Occipital lobe (tissue), 2 donors: ENCODE measurements around the gene SPG11. TPM values are rescaled to one million over a fixed set of nuclear protein-coding genes. Genes with fewer than 3 reads are reported as not detected.
"Not testable (repeated sequence)": the region's sequence is repeated elsewhere in the genome, so short reads cannot be mapped to it uniquely, and the experiment has no call there.

ENCODE experiments used
- DNase-seq: peaks from one replicate; lab custom pipeline; 2025; lab: John Stamatoyannopoulos, UW
- total RNA-seq: library from RNA; depleted of rRNA; stranded (reverse); fragments of >200 nt; gene quantifications from one replicate; pipeline ENCODE4 v1.2.3, GENCODE V29; 2014

SPG11 gene
- total RNA-seq, 1 donor from 2014 or later, result 88.6 TPM

- DNase-seq, result no peak
Observed at GRCh38 chr15:44568338-44568737, 95.1 kb downstream of the SPG11 start.

DNA sequence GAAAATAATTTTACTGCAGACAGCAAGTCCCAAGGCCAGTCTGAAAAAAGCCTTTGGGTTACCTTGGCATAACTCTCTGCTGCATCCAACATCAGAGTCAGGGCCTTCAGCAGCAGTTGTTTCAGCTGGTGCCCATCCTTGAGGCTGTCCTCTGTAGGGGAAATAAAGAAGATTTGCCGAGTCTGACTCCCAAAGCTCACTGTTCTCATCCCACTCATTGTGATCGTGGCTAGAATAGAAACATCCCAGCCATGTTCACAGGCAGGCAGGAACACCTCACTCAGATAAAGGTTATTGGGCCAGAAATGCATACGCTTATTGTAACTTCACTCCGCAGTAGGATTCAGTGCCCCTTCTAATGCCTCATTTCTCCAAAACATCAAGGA is 97.3 kb downstream of the SPG11 start:
- DNase-seq, result no peak

GRCh38 chr15:44565387-44566154 is 97.9 kb downstream of the SPG11 start:
- no peak for DNase-seq

GRCh38 chr15:44560926-44561325 is 102.5 kb downstream of the SPG11 start:
- not testable (repeated sequence) for DNase-seq

DNA sequence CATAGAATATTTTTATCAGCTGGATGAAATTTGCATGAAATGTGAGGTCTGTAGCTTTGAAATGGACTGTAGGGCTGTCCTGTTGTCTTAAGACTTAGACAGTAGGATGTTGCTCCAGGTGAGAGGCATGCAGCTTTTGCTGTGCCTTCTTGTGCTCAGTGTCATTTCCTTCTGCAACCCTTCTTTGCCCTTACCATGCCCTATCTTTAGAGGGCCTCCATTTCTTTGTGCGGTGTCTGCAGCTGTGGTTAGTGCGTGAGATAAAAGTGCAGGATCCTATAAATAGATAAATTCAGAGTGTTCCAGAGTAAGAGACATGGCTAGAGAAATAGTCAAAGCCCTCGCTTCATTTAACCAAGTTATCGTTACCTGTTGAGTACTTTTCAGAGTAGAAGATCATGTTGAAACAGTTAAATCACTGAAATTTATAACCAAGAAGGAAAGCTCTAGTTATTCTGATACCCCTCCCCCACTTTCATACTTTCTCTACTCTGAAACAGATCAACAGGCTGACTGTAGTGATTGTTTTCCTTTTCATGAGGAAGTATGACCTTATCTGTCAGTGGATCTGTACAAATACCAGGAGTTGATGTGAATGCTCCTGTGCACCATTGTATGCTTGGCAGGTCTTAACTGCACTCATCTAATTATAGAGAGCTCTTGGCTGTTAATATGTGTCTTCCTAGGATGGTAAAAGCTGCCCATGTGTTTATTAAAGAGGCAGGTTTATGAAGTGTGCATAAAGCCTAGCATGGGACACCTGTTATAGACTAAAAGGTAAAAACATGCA is 108.3 kb downstream of the SPG11 start:
- no peak for DNase-seq

DNA sequence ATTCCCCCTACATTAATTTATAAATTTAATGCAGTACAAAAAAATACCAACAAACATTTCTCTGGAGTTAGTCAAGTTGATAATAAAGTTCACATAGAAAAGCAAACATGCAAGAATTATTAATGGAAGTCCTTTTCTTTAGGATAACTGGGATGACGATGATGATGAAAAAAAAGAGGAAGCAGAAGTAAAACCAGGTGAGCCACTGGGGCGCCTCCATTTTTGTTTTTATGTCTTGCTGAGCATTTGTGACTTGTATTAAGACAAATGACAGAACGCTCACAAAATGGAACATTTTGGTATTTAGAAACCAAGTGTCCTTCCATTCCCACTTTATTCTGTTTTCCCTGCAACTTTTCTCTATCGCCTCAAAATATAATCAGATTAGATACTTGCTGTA is 112.7 kb downstream of the SPG11 start:
- DNase-seq, result no peak

DNA sequence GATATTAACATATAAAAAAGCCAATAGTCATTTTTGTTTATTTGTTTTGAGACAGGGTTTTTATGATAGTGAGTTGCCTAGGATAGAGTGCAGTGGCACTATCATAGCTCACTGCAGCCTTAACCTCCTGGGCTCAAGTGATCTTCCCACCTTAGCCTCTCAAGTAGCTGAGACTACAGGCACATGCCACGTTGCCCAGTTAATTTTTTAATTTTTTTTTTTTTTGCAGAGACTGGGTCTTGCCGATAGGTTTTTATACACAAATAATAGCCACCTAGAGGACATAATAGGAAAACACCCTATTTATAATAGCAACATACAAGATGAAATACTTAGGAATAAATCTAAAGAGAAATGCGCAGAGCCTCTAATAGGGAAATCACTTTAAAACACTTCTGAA is 113.2 kb downstream of the SPG11 start:
- no peak for DNase-seq

GRCh38 chr15:44549152-44549551 is 114.3 kb downstream of the SPG11 start:
- DNase-seq, result not testable (repeated sequence)

DNA sequence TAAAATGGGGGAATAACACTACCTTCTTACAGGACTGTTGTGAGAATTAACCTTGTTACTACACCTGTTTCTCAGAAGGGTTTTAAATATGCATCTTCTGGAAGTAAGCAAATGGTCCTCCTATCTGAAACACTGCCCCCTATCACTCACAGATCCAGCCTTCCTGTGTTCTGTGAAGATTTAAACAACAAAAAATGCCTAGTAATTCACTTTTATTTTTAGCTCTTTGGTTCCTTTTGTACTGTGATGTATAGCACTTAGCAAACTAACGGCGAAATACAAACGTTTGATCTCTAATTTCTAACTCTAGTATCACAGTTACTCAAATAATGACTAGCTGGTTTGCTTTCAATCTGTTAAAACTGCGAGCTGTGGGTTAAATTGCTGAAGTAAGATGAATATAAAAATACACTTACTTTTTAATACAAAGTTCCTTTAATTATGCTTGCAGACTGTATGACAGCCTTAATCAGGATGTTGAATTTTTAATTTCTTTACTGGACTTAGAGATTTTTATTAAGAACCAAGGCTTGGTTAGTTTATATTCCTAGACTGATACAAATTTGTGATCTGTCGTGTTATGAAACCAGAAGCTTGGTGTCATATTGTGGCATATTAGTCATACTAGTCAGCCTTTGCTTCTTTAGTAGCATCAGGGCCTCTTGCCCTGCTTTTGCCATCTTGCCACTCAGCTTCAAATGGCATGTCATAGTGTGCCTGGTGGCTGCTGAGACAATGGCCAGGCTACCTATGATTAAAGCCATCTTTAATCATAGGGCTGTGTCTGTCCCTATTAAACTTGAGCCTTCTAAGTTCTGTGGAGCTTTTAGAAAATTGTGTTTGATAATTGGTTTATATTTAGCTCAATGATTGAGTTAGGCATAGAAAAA is 117.3 kb downstream of the SPG11 start:
- no peak for DNase-seq

DNA sequence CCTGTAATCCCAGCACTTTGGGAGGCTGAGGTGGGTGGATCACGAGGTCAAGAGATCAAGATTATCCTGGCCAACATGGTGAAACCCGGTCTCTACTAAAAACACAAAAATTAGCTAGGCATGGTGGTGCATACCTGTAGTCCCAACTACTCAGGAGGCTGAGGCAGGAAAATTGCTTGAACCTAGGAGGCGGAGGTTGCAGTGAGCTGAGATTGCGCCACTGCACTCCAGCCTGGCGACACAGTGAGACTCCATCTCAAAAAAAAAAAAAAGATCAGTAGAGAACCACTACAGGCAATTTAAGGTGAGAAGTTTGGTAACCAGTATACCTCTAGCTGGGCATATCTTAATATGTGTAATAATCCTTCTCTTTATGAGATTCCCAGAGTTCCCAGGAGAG is 118.7 kb downstream of the SPG11 start:
- DNase-seq, result not testable (repeated sequence)

- no peak for DNase-seq
Observed at GRCh38 chr15:44542596-44542995, 120.9 kb downstream of the SPG11 start.

- no peak for DNase-seq
Observed at GRCh38 chr15:44541282-44541958, 122.0 kb downstream of the SPG11 start.

GRCh38 chr15:44537735-44538240 is 125.7 kb downstream of the SPG11 start:
- DNase-seq, result no peak

DNA sequence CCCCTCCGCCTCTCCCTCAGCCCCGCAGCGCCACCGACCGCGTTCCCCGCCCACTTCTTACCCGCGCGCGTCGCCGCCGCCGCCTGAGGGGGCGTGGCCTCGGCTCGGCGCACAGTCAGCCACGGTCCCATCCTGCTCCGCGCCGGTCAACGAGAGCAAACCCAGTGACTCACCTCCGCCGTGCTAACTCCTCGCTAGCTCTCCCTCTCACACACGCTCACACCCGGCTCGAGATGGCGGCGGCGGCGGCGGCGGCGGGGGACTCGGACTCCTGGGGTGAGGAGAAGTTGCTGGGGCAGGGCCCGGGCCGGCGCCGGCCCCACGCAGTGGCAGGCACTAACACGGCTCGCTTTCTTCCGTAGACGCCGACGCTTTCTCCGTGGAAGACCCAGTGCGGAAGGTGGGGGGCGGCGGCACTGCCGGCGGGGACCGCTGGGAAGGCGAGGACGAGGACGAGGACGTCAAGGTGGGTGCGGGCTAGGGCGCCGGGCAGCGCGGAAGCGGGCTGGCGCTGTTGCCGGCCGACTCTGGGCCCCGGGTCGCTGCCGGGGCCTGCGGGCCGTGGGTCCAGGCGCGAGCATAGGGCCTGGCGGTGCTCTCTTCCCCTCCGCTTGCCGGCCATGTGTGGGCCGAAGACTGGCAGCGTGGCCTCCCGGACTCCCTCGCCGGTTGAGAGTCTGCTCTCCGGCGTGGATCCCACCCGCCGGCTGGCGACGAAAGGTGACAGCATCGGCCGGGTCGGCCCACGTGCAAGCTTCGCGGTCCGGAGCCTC is 126.3 kb downstream of the SPG11 start, which contains the start of gene EIF3J:
Gene EIF3J (plus strand): TSS at position 186 of the 773 bp plus-strand sequence. CDS start 48 bp downstream, at position 234.
- peak; percentile 92 for DNase-seq

DNA sequence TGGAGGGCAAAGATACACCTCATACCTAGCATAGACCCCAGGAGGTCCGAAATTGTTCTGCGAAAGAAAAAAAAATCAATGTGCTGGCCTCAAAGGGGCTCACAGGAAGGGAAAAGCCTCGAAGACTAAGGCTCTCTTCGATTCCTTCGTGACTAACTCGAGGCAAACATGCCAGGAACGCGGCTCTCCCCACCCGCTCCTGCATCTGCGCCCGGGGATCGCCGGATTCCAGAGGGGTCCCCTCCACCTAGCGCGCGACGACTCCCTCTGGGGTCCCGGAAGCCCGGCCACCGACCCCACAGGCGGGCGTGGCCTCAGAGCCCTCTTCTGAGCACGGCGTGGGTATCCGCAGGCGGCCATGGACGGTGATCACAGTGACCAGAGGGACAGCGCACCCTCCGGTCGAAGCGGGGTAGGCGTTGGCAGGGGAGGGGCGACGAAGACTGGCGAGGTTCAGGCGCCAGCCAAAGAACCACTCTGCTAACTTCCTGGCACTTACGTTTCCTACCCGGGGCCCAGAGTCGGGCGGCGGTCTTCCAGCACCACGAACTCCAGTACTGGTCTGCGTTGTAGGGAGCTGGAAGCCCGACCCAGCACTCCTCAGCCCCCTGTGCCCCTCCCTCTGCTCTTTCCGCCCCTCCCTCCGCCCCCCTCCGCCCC is 127.0 kb downstream of the SPG11 start:
- DNase-seq, result peak; percentile 92

DNA sequence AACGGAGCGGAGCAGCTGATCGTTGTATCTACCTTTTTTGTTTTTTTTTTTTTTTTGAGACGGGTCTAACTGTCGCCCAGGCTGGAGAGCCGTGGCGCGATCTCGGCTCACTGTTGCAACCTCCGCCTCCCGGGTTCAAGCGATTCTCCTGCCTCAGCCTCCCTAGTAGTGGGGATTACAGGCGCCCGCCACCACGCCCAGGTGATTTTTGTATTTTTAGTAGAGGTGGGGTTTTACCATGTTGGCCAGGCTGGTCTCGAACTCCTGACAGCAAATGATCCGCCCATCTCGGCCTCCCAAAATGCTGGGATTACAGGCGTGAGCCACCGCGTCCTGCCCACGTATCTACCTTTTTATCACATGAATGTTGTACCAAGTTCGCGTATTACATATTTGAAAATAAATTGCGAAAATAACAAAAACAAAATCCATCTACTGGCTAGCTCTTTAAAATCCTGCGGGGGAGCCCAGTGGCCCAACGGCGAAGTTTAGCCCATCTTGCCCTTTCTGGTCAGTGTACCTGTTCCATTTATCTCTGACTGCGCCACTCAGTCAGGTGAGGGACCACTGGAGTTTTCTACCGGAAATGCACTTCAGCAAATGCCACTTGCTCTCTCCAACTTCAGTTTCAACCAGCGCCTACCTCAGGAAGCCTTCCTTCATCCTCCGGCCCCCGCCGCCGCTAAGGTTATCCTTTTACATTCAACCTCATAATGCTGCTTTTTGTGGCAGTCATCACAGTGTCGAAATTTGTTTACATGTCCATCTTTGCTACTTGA is 127.8 kb downstream of the SPG11 start:
- DNase-seq, result no peak

DNA sequence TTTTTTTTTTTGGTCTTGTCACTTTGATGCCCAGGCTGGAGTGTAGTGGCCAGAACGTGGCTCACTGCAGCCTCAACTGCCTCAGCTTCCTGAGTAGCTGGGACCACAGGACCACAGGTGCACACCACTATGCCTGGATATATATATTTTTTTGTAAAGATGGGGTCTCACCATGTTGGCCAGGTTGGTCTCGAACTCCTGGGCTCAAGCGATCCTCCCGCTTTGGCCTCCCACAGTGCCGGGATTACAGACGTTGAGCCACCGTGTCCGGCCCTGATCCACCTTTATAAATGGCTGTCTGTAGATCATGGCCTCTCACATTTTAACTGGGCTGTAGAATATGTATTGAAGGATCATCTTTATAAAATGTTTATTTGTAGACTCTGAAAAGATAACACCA is 128.4 kb downstream of the SPG11 start:
- DNase-seq, result no peak

GRCh38 chr15:44532689-44533088 is 130.8 kb downstream of the SPG11 start:
- DNase-seq, result no peak

- not testable (repeated sequence) for DNase-seq
Observed at GRCh38 chr15:44532275-44532674, 131.2 kb downstream of the SPG11 start.
